ENCODE results near the gene NEK11.

DNA sequence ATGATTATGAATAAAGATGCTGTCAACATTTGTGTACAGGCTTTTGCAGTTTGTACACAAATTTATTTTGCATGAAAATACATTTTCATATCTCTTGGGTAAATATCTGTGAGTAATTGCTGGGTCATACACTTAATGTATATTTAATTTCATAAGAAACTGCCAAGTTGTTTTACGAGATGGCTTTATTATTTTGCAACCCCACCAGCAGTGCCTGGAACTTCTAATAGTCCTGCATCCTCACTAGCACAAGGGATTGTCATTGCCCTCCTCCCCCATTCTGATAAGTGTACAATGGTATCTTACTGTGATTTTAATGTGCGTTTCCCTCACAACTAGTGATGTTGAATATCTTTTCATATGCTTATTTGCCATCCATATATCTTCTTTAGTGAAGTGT is 45.2 kb upstream of the NEK11 start:
- TF ChIP-seq, protein P1, sequence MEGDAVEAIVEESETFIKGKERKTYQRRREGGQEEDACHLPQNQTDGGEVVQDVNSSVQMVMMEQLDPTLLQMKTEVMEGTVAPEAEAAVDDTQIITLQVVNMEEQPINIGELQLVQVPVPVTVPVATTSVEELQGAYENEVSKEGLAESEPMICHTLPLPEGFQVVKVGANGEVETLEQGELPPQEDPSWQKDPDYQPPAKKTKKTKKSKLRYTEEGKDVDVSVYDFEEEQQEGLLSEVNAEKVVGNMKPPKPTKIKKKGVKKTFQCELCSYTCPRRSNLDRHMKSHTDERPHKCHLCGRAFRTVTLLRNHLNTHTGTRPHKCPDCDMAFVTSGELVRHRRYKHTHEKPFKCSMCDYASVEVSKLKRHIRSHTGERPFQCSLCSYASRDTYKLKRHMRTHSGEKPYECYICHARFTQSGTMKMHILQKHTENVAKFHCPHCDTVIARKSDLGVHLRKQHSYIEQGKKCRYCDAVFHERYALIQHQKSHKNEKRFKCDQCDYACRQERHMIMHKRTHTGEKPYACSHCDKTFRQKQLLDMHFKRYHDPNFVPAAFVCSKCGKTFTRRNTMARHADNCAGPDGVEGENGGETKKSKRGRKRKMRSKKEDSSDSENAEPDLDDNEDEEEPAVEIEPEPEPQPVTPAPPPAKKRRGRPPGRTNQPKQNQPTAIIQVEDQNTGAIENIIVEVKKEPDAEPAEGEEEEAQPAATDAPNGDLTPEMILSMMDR (IDR thresholded peaks at IDR 0.05): no peak
- TF ChIP-seq POLR2A (IDR thresholded peaks at IDR 0.05): no peak
